Measurements from ENCODE around the gene TSHZ2. TPM values are rescaled to one million over a fixed set of nuclear protein-coding genes. Genes with fewer than 3 reads are reported as not detected.

TSHZ2 gene
- total RNA-seq, 1 donor from 2014 or later, result 5.2 TPM

- intact Hi-C loops (cut with DNase I), result no loop called here
- no peaks in the 10 kb centered on the region for H3K36me3 ChIP-seq
- no peak for TF ChIP-seq CTCF (IDR thresholded peaks at IDR 0.05)
- H3K4me3 ChIP-seq, result no peak overlapping the region
- no peak for ATAC-seq
- no peak for DNase-seq
- no peaks in the 10 kb centered on the region for H3K4me1 ChIP-seq
- no peak overlapping the region for H3K27ac ChIP-seq
- H3K9me3 ChIP-seq, result no peaks in the 10 kb centered on the region
- H3K27me3 ChIP-seq, result no peaks in the 10 kb centered on the region
Observed at GRCh38 chr20:53284696-53285095, 312.5 kb downstream of the TSHZ2 start.

- no peaks in the 10 kb centered on the region for H3K9me3 ChIP-seq
- DNase-seq, result no peak
- H3K4me3 ChIP-seq, result no peak overlapping the region
- H3K36me3 ChIP-seq, result no peaks in the 10 kb centered on the region
- no peaks in the 10 kb centered on the region for H3K27me3 ChIP-seq
- intact Hi-C loops (cut with DNase I), result no loop called here
- H3K27ac ChIP-seq, result no peak overlapping the region
- no peak for TF ChIP-seq CTCF (IDR thresholded peaks at IDR 0.05)
- H3K4me1 ChIP-seq, result no peaks in the 10 kb centered on the region
- ATAC-seq, result no peak
Observed at GRCh38 chr20:53287357-53288042, 315.3 kb downstream of the TSHZ2 start.

GRCh38 chr20:53291548-53291947 lies 319.4 kb downstream of the TSHZ2 start:
- ATAC-seq (no peak), DNase-seq (no peak)
- Histone ChIP-seq H3K4me1 (no peaks in the 10 kb centered on the region), H3K27me3 (no peaks in the 10 kb centered on the region), H3K36me3 (no peaks in the 10 kb centered on the region), H3K4me3 (no peak overlapping the region), H3K27ac (no peak overlapping the region), H3K9me3 (no peaks in the 10 kb centered on the region)
- TF ChIP-seq CTCF (IDR thresholded peaks at IDR 0.05), result peak; percentile 7
- intact Hi-C loops (cut with DNase I), result no loop called here

GRCh38 chr20:53292347-53292746 lies 320.2 kb downstream of the TSHZ2 start:
- ATAC-seq (no peak), DNase-seq (no peak)
- H3K27ac ChIP-seq, result no peak overlapping the region
- no peak for TF ChIP-seq CTCF (IDR thresholded peaks at IDR 0.05)
- no peaks in the 10 kb centered on the region for H3K9me3 ChIP-seq
- H3K36me3 ChIP-seq, result no peaks in the 10 kb centered on the region
- H3K27me3 ChIP-seq, result no peaks in the 10 kb centered on the region
- intact Hi-C loops (cut with DNase I), result no loop called here
- H3K4me3 ChIP-seq, result no peak overlapping the region
- no peaks in the 10 kb centered on the region for H3K4me1 ChIP-seq

- Histone ChIP-seq H3K27me3 (no peaks in the 10 kb centered on the region), H3K4me3 (no peak overlapping the region), H3K4me1 (no peaks in the 10 kb centered on the region), H3K27ac (no peak overlapping the region), H3K9me3 (no peaks in the 10 kb centered on the region), H3K36me3 (no peaks in the 10 kb centered on the region)
- DNase-seq (no peak), ATAC-seq (no peak)
- no peak for TF ChIP-seq CTCF (IDR thresholded peaks at IDR 0.05)
- intact Hi-C loops (cut with DNase I), result no loop called here
Observed at GRCh38 chr20:53294804-53295203, 322.6 kb downstream of the TSHZ2 start.

GRCh38 chr20:53296025-53296424 lies 323.9 kb downstream of the TSHZ2 start:
- no peaks in the 10 kb centered on the region for H3K9me3 ChIP-seq
- intact Hi-C loops (cut with DNase I), result no loop called here
- no peaks in the 10 kb centered on the region for H3K27me3 ChIP-seq
- no peak overlapping the region for H3K27ac ChIP-seq
- no peak overlapping the region for H3K4me3 ChIP-seq
- no peak for DNase-seq
- no peak for TF ChIP-seq CTCF (IDR thresholded peaks at IDR 0.05)
- no peak for ATAC-seq
- no peaks in the 10 kb centered on the region for H3K4me1 ChIP-seq
- no peaks in the 10 kb centered on the region for H3K36me3 ChIP-seq

Measured in upper lobe of right lung (tissue), 1 donor.